GM10847 (cell line): Measurements from ENCODE around the gene FGF21.

Source experiments
- POLR2A ChIP-seq: IDR thresholded peaks from 2 replicates; pipeline ENCODE4 v1.6.1; 2011; ENCODE audit not compliant: insufficient read length; ENCODE audit errors: extremely low read depth

FGF21 gene

DNA sequence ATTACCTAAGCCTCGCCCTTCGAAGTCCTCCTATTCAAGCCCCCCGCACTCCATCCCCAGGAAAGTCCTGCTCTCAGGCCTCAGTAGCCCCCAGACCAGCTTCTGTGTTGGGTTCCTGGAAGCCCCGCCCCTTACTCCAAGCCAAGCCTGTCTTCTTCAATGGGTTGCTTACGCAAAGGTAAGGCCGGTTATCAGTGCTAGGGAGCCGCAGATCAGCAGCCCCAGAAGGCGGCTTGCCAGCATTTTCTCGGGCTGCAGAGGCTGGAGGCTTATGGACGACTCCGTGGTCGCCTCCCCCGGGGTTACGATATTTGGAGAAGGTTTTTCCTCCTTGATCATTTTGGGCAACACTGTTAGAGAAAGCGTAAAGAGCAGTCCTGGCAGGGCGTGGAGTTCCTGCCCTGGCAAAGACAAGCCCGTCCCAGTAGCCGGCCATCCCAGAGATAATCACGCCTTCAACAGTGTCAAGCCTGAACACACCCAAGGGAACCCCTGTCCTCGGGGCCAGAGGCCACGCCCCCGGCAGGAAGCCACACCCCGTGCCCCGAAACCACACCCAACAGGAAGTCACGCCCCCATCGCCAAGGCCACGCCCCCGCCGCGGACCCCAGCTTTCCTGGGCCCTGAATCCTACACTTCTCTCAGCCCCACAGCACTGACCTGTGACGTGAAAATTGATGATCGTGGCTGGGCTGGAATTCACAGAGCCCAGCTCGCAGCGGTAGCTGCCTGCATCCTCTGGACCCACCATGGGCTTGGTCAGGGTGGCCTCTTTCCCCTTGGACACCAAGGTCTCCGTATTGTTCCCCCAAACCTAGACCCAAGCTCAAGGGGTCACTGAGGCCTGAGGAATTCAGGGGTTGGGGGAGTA lies 14.0 kb upstream of the FGF21 start:
- no peak for TF ChIP-seq POLR2A

DNA sequence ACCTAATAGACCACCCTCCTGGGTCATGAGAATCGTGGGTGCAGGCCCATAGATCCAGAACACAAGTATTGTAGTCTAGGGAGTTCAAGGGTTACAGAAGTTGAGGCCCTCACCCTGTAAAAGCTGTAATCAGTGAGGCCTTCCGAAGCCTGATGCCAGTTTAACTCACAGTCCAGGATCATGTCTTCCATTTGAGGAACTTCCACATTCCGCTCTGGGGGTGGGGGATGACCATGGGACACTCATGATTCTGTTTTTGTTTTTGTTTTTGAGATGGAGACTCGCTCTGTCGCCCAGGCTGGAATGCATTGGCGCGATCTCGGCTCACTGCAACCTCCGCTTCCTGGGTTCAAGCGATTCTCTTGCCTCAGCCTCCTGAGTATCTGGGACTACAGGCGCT lies 13.2 kb upstream of the FGF21 start:
- TF ChIP-seq POLR2A: no peak

- TF ChIP-seq POLR2A: no peak
Observed at GRCh38 chr19:48745208-48745995, 9.9 kb upstream of the FGF21 start.

- no peak for TF ChIP-seq POLR2A
Observed at GRCh38 chr19:48746110-48746509, 9.2 kb upstream of the FGF21 start.

GRCh38 chr19:48746738-48747575 lies 8.4 kb upstream of the FGF21 start, which contains the start of gene IZUMO1:
Gene IZUMO1 (minus strand): TSS chr19:48746909. CDS start chr19:48745859, 1,050 bp downstream.
- TF ChIP-seq POLR2A: no peak

- TF ChIP-seq POLR2A: no peak
Observed at GRCh38 chr19:48749571-48750198, 5.6 kb upstream of the FGF21 start.

DNA sequence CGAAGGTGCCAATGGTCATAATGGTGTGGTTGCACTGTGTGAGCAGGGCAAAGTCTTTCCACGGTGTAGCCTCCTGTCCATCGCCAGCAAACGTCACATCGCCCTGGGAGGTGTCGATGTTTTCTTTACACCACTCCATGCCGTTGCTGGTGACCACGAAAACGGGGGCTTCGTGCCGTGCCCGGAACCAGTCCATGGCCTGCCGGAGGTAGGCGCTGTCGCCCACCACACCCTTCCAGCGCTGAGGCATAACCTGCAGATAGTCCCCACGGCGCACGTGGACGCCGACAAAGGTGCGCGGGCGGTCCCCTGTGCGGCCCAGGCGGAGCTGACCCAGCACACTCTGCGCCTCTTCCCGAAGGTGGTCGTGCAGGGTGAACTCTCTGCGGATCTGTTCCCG lies 5.0 kb upstream of the FGF21 start:
- TF ChIP-seq POLR2A: no peak

DNA sequence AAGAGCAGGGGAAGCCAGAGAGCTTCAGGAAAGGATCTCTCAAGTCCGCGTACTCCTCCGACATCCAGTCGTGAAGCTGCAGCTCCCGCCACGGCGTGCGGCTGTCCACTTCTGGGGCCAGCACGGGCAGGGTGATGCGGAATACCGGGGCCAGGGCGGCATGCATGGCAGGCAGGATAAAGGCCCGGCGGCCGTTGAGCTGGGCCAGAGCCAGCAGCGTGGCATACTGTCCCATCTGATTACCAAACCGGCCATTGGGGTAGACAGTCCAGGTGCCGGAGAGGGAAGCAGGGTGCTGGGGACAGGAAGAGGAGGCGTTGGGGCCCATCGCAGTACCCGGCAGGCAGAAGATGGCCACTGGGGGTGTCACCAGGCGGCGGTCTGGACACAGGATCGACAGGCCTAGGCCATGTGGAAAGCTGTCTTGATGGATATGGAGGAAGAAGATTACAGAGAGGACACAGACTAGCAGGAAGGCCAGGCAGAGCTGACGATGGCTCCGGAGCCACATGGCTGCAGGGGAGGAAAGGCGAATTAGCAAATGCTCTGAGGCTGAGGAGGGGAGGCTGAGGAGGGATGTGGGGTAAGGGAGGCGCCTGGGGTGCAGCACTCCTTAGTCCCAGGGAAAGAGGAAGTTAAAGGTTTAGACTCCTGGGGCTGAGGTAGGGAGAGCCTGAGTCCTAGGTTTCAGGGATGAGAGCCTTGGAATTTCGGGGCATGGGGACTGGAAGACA lies 4.4 kb upstream of the FGF21 start:
- TF ChIP-seq POLR2A: no peak

- no peak for TF ChIP-seq POLR2A
Observed at GRCh38 chr19:48751845-48752495, 3.4 kb upstream of the FGF21 start.

GRCh38 chr19:48752496-48753365 lies 2.6 kb upstream of the FGF21 start, which contains the start of gene FUT1:
Gene FUT1 (minus strand): TSS chr19:48752641. CDS start chr19:48751281, 1,360 bp downstream.
- TF ChIP-seq POLR2A: no peak

DNA sequence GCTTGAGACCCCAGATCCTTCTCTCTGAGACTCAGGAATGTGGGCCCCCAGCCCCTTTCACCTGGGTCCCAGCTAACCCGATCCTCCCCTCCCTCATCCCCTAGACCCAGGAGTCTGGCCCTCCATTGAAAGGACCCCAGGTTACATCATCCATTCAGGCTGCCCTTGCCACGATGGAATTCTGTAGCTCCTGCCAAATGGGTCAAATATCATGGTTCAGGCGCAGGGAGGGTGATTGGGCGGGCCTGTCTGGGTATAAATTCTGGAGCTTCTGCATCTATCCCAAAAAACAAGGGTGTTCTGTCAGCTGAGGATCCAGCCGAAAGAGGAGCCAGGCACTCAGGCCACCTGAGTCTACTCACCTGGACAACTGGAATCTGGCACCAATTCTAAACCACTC lies 463 bp downstream of the FGF21 start:
- TF ChIP-seq POLR2A: no peak

GRCh38 chr19:48756212-48756611 lies 888 bp downstream of the FGF21 start:
- TF ChIP-seq POLR2A: no peak

GRCh38 chr19:48756686-48757085 lies 1.4 kb downstream of the FGF21 start:
- TF ChIP-seq POLR2A: no peak

DNA sequence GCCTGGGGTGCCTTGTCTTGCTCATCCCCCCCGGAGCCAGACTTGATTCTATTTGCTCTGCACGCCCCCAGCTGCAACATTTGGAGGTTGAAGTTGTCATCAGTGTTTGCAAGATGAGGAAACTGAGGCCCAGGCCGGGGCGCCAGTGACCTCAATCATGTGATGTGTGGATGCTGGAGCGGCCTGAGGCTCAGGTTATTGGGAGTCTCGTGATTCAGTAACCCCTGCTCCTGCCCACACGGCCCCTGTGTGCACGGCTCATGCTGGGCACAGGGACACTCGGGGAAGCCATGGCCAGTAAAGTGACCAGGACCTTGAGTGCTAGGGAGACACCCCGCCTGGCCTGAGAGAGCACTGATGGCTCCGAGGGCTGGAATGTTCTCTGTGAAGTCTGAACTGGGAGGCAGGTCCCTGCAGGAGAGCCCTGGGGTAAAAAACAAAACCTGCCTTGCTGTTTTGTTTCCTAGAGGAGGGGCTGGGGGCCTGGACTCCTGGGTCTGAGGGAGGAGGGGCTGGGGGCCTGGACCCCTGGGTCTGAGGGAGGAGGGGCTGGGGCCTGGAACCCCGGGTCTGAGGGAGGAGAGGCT lies 1.9 kb downstream of the FGF21 start:
- TF ChIP-seq POLR2A: no peak
